Endothelial cell of umbilical vein (primary cell): ENCODE data around the gene ITPKB. TPM values are rescaled to one million over a fixed set of nuclear protein-coding genes. Genes with fewer than 3 reads are reported as not detected.

Experiments
- BruUV-seq: library from RNA; stranded (reverse); fragments of 400-500 nt; replicated peaks from 2 replicates; lab custom pipeline; 2021; lab: Mats Ljungman, UMichigan
- CTCF ChIA-PET: fragments of 300-600, 350-600 bp; sonication (Branson Sonifier 250); formaldehyde crosslinking; loops from one replicate; lab custom pipeline; 2021; ENCODE audit warnings: antibody characterized with exemption, inconsistent platforms; lab: Charles Lee
- POLR2A ChIA-PET: fragments of 300-600, 350-600 bp; sonication (Branson Sonifier 250); formaldehyde crosslinking; loops from one replicate; lab custom pipeline; 2021; ENCODE audit warnings: antibody characterized with exemption, inconsistent platforms; lab: Charles Lee
- DNase-seq: peaks from one replicate; pipeline ENCODE4 v3.0.0-alpha.2; 2011; ENCODE audit warnings: low read depth, low spot score
- FAIRE-seq: peaks from 2 replicates; lab custom pipeline; 2011; peaks lifted over from hg19 to GRCh38; lab: Jason Lieb, UNC
- H2AFZ ChIP-seq: 2 replicates; pipeline ENCODE4 v1.6.0; 2012; ENCODE audit warnings: low read depth, low read length, control low read depth, inconsistent platforms
- H3K27ac ChIP-seq: 2 replicates; pipeline ENCODE4 v1.5.1; 2011; ENCODE audit warnings: low read depth, mild to moderate bottlenecking, control low read depth, low read length, moderate library complexity; ENCODE audit not compliant: insufficient read depth
- H3K27me3 ChIP-seq, 2 experiments: 2 replicates each; pipeline versions ENCODE4 v1.6.0 to v1.6.1; 2011; ENCODE audit warnings: low read length in 2 of 2, mixed read lengths in 1 of 2; ENCODE audit not compliant: control insufficient read depth in 2 of 2, insufficient read depth in 2 of 2
- H3K36me3 ChIP-seq, 2 experiments: 2 replicates in 1 of 2; 3 replicates in 1 of 2; pipeline ENCODE4 v1.5.1; 2011; ENCODE audit warnings: low read length in 2 of 2, mild to moderate bottlenecking in 1 of 2, moderate library complexity in 1 of 2; ENCODE audit not compliant: control insufficient read depth in 2 of 2, insufficient read depth in 2 of 2; ENCODE audit errors: extremely low read depth in 1 of 2
- H3K4me1 ChIP-seq: 3 replicates; pipeline ENCODE4 v1.5.1; 2011; ENCODE audit warnings: mild to moderate bottlenecking, low read length; ENCODE audit not compliant: control insufficient read depth, insufficient read depth; ENCODE audit errors: extremely low read depth
- H3K4me2 ChIP-seq: 2 replicates; pipeline ENCODE4 v1.6.1; 2011; ENCODE audit warnings: low read length, control low read depth, mixed read lengths; ENCODE audit not compliant: insufficient read depth
- H3K4me3 ChIP-seq, 3 experiments: fragments of 200-600 bp in 1 of 3; sonication (generic), shearing (Covaris generic) in 1 of 3; replicated peaks in 1 of 3; 2 replicates each; pipeline ENCODE4 v1.5.1; 2011 to 2016; ENCODE audit warnings: control low read depth in 3 of 3, low read length in 3 of 3, mild to moderate bottlenecking in 2 of 3, inconsistent platforms in 1 of 3, low read depth in 1 of 3, moderate library complexity in 1 of 3; ENCODE audit not compliant: insufficient read depth in 1 of 3
- H3K79me2 ChIP-seq: 2 replicates; pipeline ENCODE4 v1.6.0; 2012; ENCODE audit warnings: low read length, inconsistent platforms; ENCODE audit not compliant: control insufficient read depth, insufficient read depth
- H3K9ac ChIP-seq: replicated peaks from 2 replicates; pipeline ENCODE3; 2011; ENCODE audit warnings: low read length, control low read depth; ENCODE audit not compliant: insufficient read depth; ENCODE audit errors: extremely low read depth
- H3K9me1 ChIP-seq: replicated peaks from 3 replicates; pipeline ENCODE4 v1.6.0; 2011; ENCODE audit warnings: mild to moderate bottlenecking, low read length; ENCODE audit not compliant: control insufficient read depth, insufficient read depth; ENCODE audit errors: extremely low read depth
- H3K9me3 ChIP-seq: replicated peaks from 2 replicates; pipeline ENCODE4 v1.5.1; 2012; ENCODE audit warnings: low read length, inconsistent platforms; ENCODE audit not compliant: control insufficient read depth, insufficient read depth
- H4K20me1 ChIP-seq: replicated peaks from 2 replicates; pipeline ENCODE3; 2011; ENCODE audit warnings: mild to moderate bottlenecking, low read length; ENCODE audit not compliant: control insufficient read depth, insufficient read depth; ENCODE audit errors: extremely low read depth
- EZH2 ChIP-seq: IDR thresholded peaks from 2 replicates; pipeline ENCODE4 v1.6.1; 2012; ENCODE audit warnings: borderline replicate concordance, low read depth, mild to moderate bottlenecking, moderate library complexity, low read length, inconsistent platforms; ENCODE audit not compliant: severe bottlenecking
- FOS ChIP-seq: IDR thresholded peaks from 2 replicates; pipeline ENCODE4 v1.6.1; 2011; ENCODE audit warnings: mild to moderate bottlenecking, low read length, moderate library complexity, borderline replicate concordance; ENCODE audit not compliant: insufficient read depth
- MAX ChIP-seq: IDR thresholded peaks from 2 replicates; pipeline ENCODE4 v1.6.1; 2011; ENCODE audit not compliant: insufficient read depth, insufficient read length
- MYC ChIP-seq: IDR thresholded peaks from one replicate; pipeline ENCODE4 v1.6.1; 2011; ENCODE audit warnings: mild to moderate bottlenecking, low read depth, low read length
- POLR2A ChIP-seq: IDR thresholded peaks from 2 replicates; pipeline ENCODE4 v1.6.1; 2012; ENCODE audit warnings: low read depth, mild to moderate bottlenecking, control low read depth, low read length
- POLR2AphosphoS5 ChIP-seq: IDR thresholded peaks from 2 replicates; pipeline ENCODE4 v1.6.1; 2012; ENCODE audit warnings: low read depth, mild to moderate bottlenecking, control low read depth, low read length, moderate library complexity; ENCODE audit not compliant: insufficient read depth
- dilution Hi-C: fragments of 300-500 bp; cut with MboI; formaldehyde crosslinking; loops from one replicate; pipeline ENCODE4 v1.15.0; 2019; ENCODE audit warnings: low sequenced_read_pairs; ENCODE audit not compliant: extremely low pct_ligation_motif_present
- intact Hi-C: fragments of 100-400 bp; cut with micrococcal nuclease; formaldehyde crosslinking; loops from one replicate; pipeline ENCODE4 v1.10.0; 2022
- polyA plus RNA-seq, 4 experiments: library from polyadenylated mRNA; depleted of rRNA in 3 of 4; stranded (reverse) in 3 of 4; unstranded in 1 of 4; fragments of >200 nt; gene quantifications; 2 replicates each; pipeline versions ENCODE4 v1.2.1 to v1.2.3, GENCODE V29; 2011 to 2012; ENCODE audit warnings: missing spikeins in 1 of 4
- total RNA-seq: library from RNA; stranded (reverse); gene quantifications from 2 replicates; pipeline ENCODE4 v1.2.3, GENCODE V29; 2021
- TF ChIP-seq, protein P1 (sequence below), 2 donors: IDR thresholded peaks; 1 replicate in 1 of 2; 2 replicates in 1 of 2; pipeline ENCODE4 v1.5.1; 2011; ENCODE audit warnings: low read length in 2 of 2, mild to moderate bottlenecking in 2 of 2, moderate library complexity in 2 of 2, control low read depth in 1 of 2, inconsistent platforms in 1 of 2, low read depth in 1 of 2; ENCODE audit not compliant: insufficient read depth in 1 of 2; ENCODE audit errors: extremely low read depth in 1 of 2

The ITPKB gene
- total and polyA plus RNA-seq, 2 donors (not counting 3 experiments of a cell fraction or from before 2014, with no cell fraction given), result 7.7 to 34.8 TPM

GRCh38 chr1:226731257-226731893 is 7.7 kb downstream of the ITPKB start:
- Histone ChIP-seq H3K36me3 (peaks cover 5% of the 10 kb centered on the region in 2 experiments), H3K4me3 (no peak overlapping the region), H3K9ac (no peak overlapping the region), H2AFZ (no peak overlapping the region), H3K27me3 (no peaks in the 10 kb centered on the region), H4K20me1 (peaks cover 2% of the 10 kb centered on the region), H3K79me2 (peaks cover 36% of the 10 kb centered on the region), H3K4me1 (peaks cover 6% of the 10 kb centered on the region), H3K4me2 (no peak overlapping the region), H3K9me1 (no peaks in the 10 kb centered on the region), H3K9me3 (no peaks in the 10 kb centered on the region), H3K27ac (no peak overlapping the region)
- POLR2A ChIA-PET, result interaction anchor here (0.8 kb wide), 1 partner anchor 14 kb away, joined by 3 read pairs; no protein-coding TSS in a partner anchor
- CTCF ChIA-PET, result interaction anchor here (0.6 to 2.2 kb wide), 3 partner anchors 28 to 97 kb away, joined by 3 to 7 read pairs (median 3); no protein-coding TSS in a partner anchor
- no TSS peak for BruUV-seq
- intact Hi-C loops, result loop anchor here (10.0 kb wide), 1 partner anchor 213 kb away; the partner anchor contains the start of gene COQ8A
- FAIRE-seq (no peak), DNase-seq (no peak)
- no peak for TF ChIP-seq FOS
- TF ChIP-seq MAX, result no peak
- TF ChIP-seq, protein P1, sequence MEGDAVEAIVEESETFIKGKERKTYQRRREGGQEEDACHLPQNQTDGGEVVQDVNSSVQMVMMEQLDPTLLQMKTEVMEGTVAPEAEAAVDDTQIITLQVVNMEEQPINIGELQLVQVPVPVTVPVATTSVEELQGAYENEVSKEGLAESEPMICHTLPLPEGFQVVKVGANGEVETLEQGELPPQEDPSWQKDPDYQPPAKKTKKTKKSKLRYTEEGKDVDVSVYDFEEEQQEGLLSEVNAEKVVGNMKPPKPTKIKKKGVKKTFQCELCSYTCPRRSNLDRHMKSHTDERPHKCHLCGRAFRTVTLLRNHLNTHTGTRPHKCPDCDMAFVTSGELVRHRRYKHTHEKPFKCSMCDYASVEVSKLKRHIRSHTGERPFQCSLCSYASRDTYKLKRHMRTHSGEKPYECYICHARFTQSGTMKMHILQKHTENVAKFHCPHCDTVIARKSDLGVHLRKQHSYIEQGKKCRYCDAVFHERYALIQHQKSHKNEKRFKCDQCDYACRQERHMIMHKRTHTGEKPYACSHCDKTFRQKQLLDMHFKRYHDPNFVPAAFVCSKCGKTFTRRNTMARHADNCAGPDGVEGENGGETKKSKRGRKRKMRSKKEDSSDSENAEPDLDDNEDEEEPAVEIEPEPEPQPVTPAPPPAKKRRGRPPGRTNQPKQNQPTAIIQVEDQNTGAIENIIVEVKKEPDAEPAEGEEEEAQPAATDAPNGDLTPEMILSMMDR (IDR thresholded peaks at IDR 0.05; ENCODE audit: extremely low read depth in 1 of 2, insufficient read depth in 1 of 2, low read depth in 1 of 2, low read length in 2 of 2), result no peak
- dilution Hi-C loops, result no loop called here

DNA sequence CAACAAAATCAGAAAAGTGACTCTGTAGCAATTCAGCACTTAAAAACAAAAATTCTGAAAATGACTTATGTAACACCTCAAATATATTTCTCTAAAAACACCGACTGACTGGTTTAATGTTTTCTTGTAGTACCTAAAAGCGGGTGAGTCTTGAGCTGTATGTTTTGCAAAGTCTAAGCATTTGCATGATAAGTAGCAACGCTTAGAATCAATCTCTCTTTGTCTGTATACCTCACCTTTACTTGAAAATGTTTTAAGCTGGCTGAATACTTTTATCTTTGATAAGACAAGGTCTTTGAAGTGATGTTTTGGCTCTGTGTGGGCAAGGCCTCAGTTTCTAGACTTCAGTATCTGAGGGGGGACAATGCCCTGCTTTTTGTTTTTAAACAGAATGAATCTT is 8.2 kb downstream of the ITPKB start:
- peaks cover 36% of the 10 kb centered on the region for H3K79me2 ChIP-seq

More for the DNA sequence above, 8.2 kb downstream of the ITPKB start:
- POLR2A ChIA-PET, result interaction anchor here (0.8 kb wide), 1 partner anchor 13 kb away, joined by 3 read pairs; no protein-coding TSS in a partner anchor
- intact Hi-C loops, result loop anchor here (10.0 kb wide), 1 partner anchor 214 kb away; the partner anchor contains the start of gene COQ8A
- no peaks in the 10 kb centered on the region for H3K27me3 ChIP-seq
- dilution Hi-C loops, result no loop called here
- no peak for DNase-seq
- no peaks in the 10 kb centered on the region for H3K9me3 ChIP-seq
- peaks cover 6% of the 10 kb centered on the region for H3K4me1 ChIP-seq
- peaks cover 2% of the 10 kb centered on the region for H4K20me1 ChIP-seq
- no peaks in the 10 kb centered on the region for H3K9me1 ChIP-seq
- H2AFZ ChIP-seq, result no peak overlapping the region
- BruUV-seq, result no TSS peak
- no peak overlapping the region for H3K27ac ChIP-seq
- H3K9ac ChIP-seq, result no peak overlapping the region
- peaks cover 5% of the 10 kb centered on the region in 2 experiments for H3K36me3 ChIP-seq
- no peak overlapping the region for H3K4me3 ChIP-seq
- no peak overlapping the region for H3K4me2 ChIP-seq
- no peak for FAIRE-seq
- CTCF ChIA-PET, result interaction anchor here (0.6 to 2.2 kb wide), 3 partner anchors 28 to 97 kb away, joined by 3 to 7 read pairs (median 3); no protein-coding TSS in a partner anchor
- TF ChIP-seq FOS (no peak), POLR2AphosphoS5 (no peak), POLR2A (no peak), MAX (no peak), MYC (no peak), EZH2 (no peak)
- TF ChIP-seq, protein P1 (IDR thresholded peaks at IDR 0.05; ENCODE audit: extremely low read depth in 1 of 2, insufficient read depth in 1 of 2, low read depth in 1 of 2, low read length in 2 of 2), result no peak
